OCI-LY7 (cell line): Measurements from ENCODE around the gene RAB40C.

ENCODE experiments used
- CTCF ChIP-seq: fragments of 200-600 bp; sonication (generic); conservative IDR thresholded peaks from 2 replicates; pipeline ENCODE4 v1.5.1; 2014; ENCODE audit warnings: mild to moderate bottlenecking, antibody characterized with exemption, low read length, moderate library complexity, mixed read lengths
- EZH2phosphoT487 ChIP-seq: fragments of 200-600 bp; sonication (generic); IDR thresholded peaks from 2 replicates; pipeline ENCODE4 v1.6.1; 2018; ENCODE audit warnings: low read depth, borderline replicate concordance, mild to moderate bottlenecking, mixed run types, antibody characterized with exemption, low read length, moderate library complexity, mixed read lengths

GRCh38 chr16:595942-596735 is 6.3 kb downstream of the RAB40C start:
- TF ChIP-seq CTCF (no peak), EZH2phosphoT487 (no peak)
